ENCODE data around the gene SLC17A2.

The SLC17A2 gene

GRCh38 chr6:25913741-25914140, 16.8 kb downstream of the SLC17A2 start:
- H3K4me1 Mint-ChIP-seq = no peaks in the 10 kb centered on the region
- no peak overlapping the region for H3K27ac Mint-ChIP-seq
- H3K36me3 Mint-ChIP-seq (ENCODE audit: low read depth) = no peaks in the 10 kb centered on the region
- H3K9me3 Mint-ChIP-seq = no peaks in the 10 kb centered on the region
- no peak for DNase-seq
- no peak overlapping the region for H3K4me3 Mint-ChIP-seq
- TF ChIP-seq CTCF (IDR thresholded peaks at IDR 0.05) = no peak
- no peaks in the 10 kb centered on the region for H3K27me3 Mint-ChIP-seq (ENCODE audit: low read depth, poor library complexity)

GRCh38 chr6:25911351-25911750, 19.1 kb downstream of the SLC17A2 start:
- Mint-ChIP-seq H3K9me3 (no peaks in the 10 kb centered on the region), H3K27me3 (ENCODE audit: low read depth, poor library complexity) (no peaks in the 10 kb centered on the region), H3K27ac (no peak overlapping the region), H3K4me1 (no peaks in the 10 kb centered on the region), H3K4me3 (no peak overlapping the region), H3K36me3 (ENCODE audit: low read depth) (no peaks in the 10 kb centered on the region)
- TF ChIP-seq CTCF (IDR thresholded peaks at IDR 0.05) = no peak
- no peak for DNase-seq

GRCh38 chr6:25907475-25908014, 22.9 kb downstream of the SLC17A2 start:
- TF ChIP-seq CTCF (IDR thresholded peaks at IDR 0.05) = no peak

GRCh38 chr6:25903467-25904099, 26.9 kb downstream of the SLC17A2 start:
- Mint-ChIP-seq H3K36me3 (ENCODE audit: low read depth) (no peaks in the 10 kb centered on the region), H3K4me1 (no peaks in the 10 kb centered on the region), H3K4me3 (no peak overlapping the region), H3K9me3 (no peaks in the 10 kb centered on the region), H3K27me3 (ENCODE audit: low read depth, poor library complexity) (peaks cover 3% of the 10 kb centered on the region), H3K27ac (no peak overlapping the region)
- DNase-seq = no peak
- no peak for TF ChIP-seq CTCF (IDR thresholded peaks at IDR 0.05)

More at GRCh38 chr6:25907475-25908014, 22.9 kb downstream of the SLC17A2 start:
- no peak for DNase-seq
- H3K36me3 Mint-ChIP-seq (ENCODE audit: low read depth) = no peaks in the 10 kb centered on the region
- H3K27me3 Mint-ChIP-seq (ENCODE audit: low read depth, poor library complexity) = peaks cover 3% of the 10 kb centered on the region
- no peak overlapping the region for H3K27ac Mint-ChIP-seq
- no peaks in the 10 kb centered on the region for H3K9me3 Mint-ChIP-seq
- H3K4me1 Mint-ChIP-seq = no peaks in the 10 kb centered on the region
- no peak overlapping the region for H3K4me3 Mint-ChIP-seq

GRCh38 chr6:25902071-25902470, 28.4 kb downstream of the SLC17A2 start:
- Mint-ChIP-seq H3K9me3 (no peaks in the 10 kb centered on the region), H3K4me3 (no peak overlapping the region), H3K27me3 (ENCODE audit: low read depth, poor library complexity) (peaks cover 3% of the 10 kb centered on the region), H3K27ac (no peak overlapping the region), H3K4me1 (no peaks in the 10 kb centered on the region), H3K36me3 (ENCODE audit: low read depth) (no peaks in the 10 kb centered on the region)
- no peak for DNase-seq
- no peak for TF ChIP-seq CTCF (IDR thresholded peaks at IDR 0.05)

GRCh38 chr6:25900843-25901242, 29.6 kb downstream of the SLC17A2 start:
- TF ChIP-seq CTCF (IDR thresholded peaks at IDR 0.05) = no peak
- Mint-ChIP-seq H3K27me3 (ENCODE audit: low read depth, poor library complexity) (peaks cover 3% of the 10 kb centered on the region), H3K9me3 (no peaks in the 10 kb centered on the region), H3K27ac (no peak overlapping the region), H3K4me1 (no peaks in the 10 kb centered on the region), H3K36me3 (ENCODE audit: low read depth) (no peaks in the 10 kb centered on the region), H3K4me3 (no peak overlapping the region)
- no peak for DNase-seq
